Measurements from ENCODE around the gene TSPAN17. TPM values are rescaled to one million over a fixed set of nuclear protein-coding genes. Genes with fewer than 3 reads are reported as not detected.
A peak's percentile ranks its signal among the peaks of the same experiment; 100 is the strongest.

The TSPAN17 gene
- total and polyA plus RNA-seq, 12 donors, result 25.8 to 106 (median 52.8) TPM

DNA sequence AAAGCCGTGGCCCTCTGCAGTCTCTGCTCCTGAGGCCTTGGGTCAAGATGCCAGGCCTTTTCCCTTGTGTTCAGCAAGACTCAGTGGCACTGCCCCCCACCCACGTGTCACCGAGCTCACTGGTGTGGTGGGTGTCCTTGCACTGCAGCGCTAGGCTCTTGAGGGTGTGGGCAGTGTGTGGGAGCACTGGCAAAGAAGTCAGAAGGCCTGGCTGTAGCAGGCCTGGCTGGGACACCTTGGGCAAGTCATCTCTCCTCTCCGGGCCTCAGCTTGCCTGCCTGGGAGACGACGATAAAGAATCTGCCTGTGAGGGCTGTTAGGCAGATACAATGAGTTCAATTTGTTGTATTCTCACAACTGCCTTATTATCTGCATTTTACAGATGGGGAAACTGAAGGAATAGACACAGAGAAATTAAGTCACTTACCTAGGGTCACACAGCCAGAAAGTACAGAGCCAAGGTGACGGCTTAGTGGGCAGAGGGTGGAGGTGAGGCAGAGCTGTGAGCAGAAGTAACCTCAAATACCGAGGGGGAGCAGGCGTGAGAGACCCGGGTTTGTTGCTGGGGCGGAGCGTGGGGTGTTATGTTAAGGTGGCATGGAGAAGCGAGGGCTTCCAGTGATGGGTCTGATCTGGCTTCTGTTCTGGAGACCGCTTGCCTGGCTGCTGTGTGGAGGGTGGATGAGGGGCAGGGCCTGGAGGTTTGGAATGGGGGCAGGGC is 1.4 kb downstream of the TSPAN17 start:
- TF ChIP-seq POLR2A (IDR thresholded peaks at IDR 0.05), result peak in 1 of 2 donors; percentile 6
- TF ChIP-seq, protein P1, sequence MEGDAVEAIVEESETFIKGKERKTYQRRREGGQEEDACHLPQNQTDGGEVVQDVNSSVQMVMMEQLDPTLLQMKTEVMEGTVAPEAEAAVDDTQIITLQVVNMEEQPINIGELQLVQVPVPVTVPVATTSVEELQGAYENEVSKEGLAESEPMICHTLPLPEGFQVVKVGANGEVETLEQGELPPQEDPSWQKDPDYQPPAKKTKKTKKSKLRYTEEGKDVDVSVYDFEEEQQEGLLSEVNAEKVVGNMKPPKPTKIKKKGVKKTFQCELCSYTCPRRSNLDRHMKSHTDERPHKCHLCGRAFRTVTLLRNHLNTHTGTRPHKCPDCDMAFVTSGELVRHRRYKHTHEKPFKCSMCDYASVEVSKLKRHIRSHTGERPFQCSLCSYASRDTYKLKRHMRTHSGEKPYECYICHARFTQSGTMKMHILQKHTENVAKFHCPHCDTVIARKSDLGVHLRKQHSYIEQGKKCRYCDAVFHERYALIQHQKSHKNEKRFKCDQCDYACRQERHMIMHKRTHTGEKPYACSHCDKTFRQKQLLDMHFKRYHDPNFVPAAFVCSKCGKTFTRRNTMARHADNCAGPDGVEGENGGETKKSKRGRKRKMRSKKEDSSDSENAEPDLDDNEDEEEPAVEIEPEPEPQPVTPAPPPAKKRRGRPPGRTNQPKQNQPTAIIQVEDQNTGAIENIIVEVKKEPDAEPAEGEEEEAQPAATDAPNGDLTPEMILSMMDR (IDR thresholded peaks at IDR 0.05), result no peak
- peaks cover 31 to 41% of the 10 kb centered on the region in 2 donors for H3K4me1 ChIP-seq (replicated peaks in 1 of 2)
- H3K36me3 ChIP-seq (replicated peaks in 1 of 2), result peaks cover 0 to 10% of the 10 kb centered on the region in 2 donors
- H3K4me3 ChIP-seq, result peak overlapping the region in 2 of 4 donors; percentile 59 to 86
- peak overlapping the region in 4 of 5 donors; percentile 63 to 85 (median 70) for H3K27ac ChIP-seq
- intact Hi-C loops (cut with DNase I), result no loop called here
- no peaks in the 10 kb centered on the region for H3K9me3 ChIP-seq (replicated peaks in 1 of 3)
- 54 to 74% (median 61%) methylated on average over 11 to 15 of the region's 15 CpGs for WGBS, 4 donors
- DNase-seq, result no peak
- no peaks in the 10 kb centered on the region for H3K27me3 ChIP-seq

- 51 to 61% (median 57%) methylated on average over 6 to 8 of the region's 8 CpGs for WGBS, 4 donors
- DNase-seq, result no peak
- no peak overlapping the region for H3K4me3 ChIP-seq
- intact Hi-C loops (cut with DNase I), result loop anchor here in 1 of 2 donors (10.0 kb wide), 1 partner anchor 444 kb away; no protein-coding TSS in a partner anchor
- peaks cover 31 to 41% of the 10 kb centered on the region in 2 donors for H3K4me1 ChIP-seq (replicated peaks in 1 of 2)
- peaks cover 0 to 20% of the 10 kb centered on the region in 2 donors for H3K36me3 ChIP-seq (replicated peaks in 1 of 2)
- no peaks in the 10 kb centered on the region for H3K9me3 ChIP-seq (replicated peaks in 1 of 3)
- no peaks in the 10 kb centered on the region for H3K27me3 ChIP-seq
- H3K27ac ChIP-seq, result no peak overlapping the region
- TF ChIP-seq, protein P1 (IDR thresholded peaks at IDR 0.05), result no peak
- no peak for TF ChIP-seq POLR2A (IDR thresholded peaks at IDR 0.05)
These were observed 3.1 kb downstream of the TSPAN17 start for GRCh38 chr5:176650354-176650884.

GRCh38 chr5:176651472-176651980 is 4.2 kb downstream of the TSPAN17 start:
- intact Hi-C loops (cut with DNase I), result loop anchor here in 1 of 2 donors (10.0 kb wide), 1 partner anchor 443 kb away; no protein-coding TSS in a partner anchor
- Histone ChIP-seq H3K36me3 (replicated peaks in 1 of 2) (peaks cover 0 to 22% of the 10 kb centered on the region in 2 donors), H3K4me3 (no peak overlapping the region), H3K9me3 (replicated peaks in 1 of 3) (no peaks in the 10 kb centered on the region), H3K27me3 (no peaks in the 10 kb centered on the region), H3K27ac (peak overlapping the region in 1 of 5 donors; percentile 38), H3K4me1 (replicated peaks in 1 of 2) (peaks cover 31 to 40% of the 10 kb centered on the region in 2 donors)
- TF ChIP-seq, protein P1 (IDR thresholded peaks at IDR 0.05), result no peak
- no peak for TF ChIP-seq POLR2A (IDR thresholded peaks at IDR 0.05)
- DNase-seq, result peak in 5 of 7 donors; percentile 53 to 75 (median 68)
- WGBS, 4 donors, result 28 to 71% (median 53%) methylated on average over 12 to 17 of the region's 17 CpGs

DNA sequence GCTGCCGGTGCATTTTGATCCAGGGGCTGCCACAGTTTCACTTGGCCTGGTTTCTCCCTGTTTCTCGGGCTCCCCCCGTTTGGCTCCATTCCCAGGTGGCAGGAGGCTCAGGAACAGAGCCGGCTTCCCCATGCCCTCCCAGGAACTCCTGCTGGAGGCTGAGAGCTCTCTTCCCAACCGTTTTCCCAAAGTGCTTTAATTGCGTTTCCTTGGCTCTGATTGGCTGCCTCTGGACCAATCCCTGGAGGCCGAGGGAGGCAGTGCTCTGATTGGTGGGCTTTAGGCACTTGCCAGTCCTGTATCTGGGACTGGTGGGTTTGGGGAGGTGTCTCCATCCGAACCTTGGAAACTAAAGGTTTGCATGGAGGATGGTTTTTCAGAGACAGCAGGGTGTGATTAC is 4.9 kb downstream of the TSPAN17 start:
- WGBS, 4 donors, result 59 to 74% (median 63%) methylated on average over 8 of the region's 8 CpGs
- Histone ChIP-seq H3K27me3 (no peaks in the 10 kb centered on the region), H3K36me3 (replicated peaks in 1 of 2) (peaks cover 0 to 28% of the 10 kb centered on the region in 2 donors), H3K4me3 (no peak overlapping the region), H3K4me1 (replicated peaks in 1 of 2) (peaks cover 27 to 36% of the 10 kb centered on the region in 2 donors), H3K9me3 (replicated peaks in 1 of 3) (no peaks in the 10 kb centered on the region), H3K27ac (no peak overlapping the region)
- TF ChIP-seq POLR2A (IDR thresholded peaks at IDR 0.05), result no peak
- TF ChIP-seq, protein P1 (IDR thresholded peaks at IDR 0.05), result no peak
- DNase-seq, result peak in 1 of 7 donors; percentile 32
- intact Hi-C loops (cut with DNase I), result loop anchor here in 1 of 2 donors (10.0 kb wide), 1 partner anchor 443 kb away; no protein-coding TSS in a partner anchor
